ENCODE data around the gene DROSHA.
"Not testable (repeated sequence)": the region's sequence is repeated elsewhere in the genome, so short reads cannot be mapped to it uniquely, and the experiment has no call there.

Gene DROSHA

DNA sequence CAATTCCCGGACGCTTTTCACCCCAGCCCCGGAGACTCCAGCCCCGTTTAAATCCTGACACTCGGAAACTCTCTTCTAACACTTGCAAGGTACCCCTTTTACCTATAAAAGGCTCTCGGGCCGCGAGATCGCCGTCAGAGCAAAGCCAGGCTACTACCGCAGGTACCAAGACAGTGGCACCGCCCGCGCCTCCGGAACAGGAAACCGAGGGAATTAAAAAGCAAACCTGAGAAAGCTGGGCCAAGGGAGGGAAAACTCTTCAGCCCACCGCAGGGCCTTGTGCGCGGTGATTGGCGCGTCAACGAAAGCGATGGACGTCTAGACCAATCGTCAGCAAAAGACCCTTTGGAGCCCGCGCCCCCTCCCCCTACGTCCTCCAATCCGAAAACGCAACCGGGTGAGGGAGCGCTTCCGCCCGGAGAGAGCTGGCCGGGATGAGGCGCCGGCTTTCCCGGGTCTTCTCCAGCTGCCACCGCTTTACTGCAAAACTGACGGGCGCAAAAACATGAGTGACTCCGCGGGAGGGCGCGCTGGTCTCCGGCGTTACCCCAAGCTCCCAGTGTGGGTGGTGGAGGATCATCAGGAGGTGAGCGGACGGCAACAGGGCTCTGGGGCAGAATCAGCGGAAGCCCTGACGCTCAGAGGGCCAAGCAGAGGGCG lies at the start of gene DROSHA, which contains the start of gene C5orf22:
DROSHA (minus strand) TSS at position 206 of the 660 bp plus-strand sequence. CDS start 3,034 bp downstream, outside the sequence.
C5orf22 (plus strand) TSS at position 414 of the 660 bp plus-strand sequence; CDS start at position 506, 92 bp downstream.
- DNase-seq (peak; percentile 87), ATAC-seq (replicated peaks) (peak; percentile 93 to 95)
- Mint-ChIP-seq H3K36me3 (peaks cover 25 to 45% of the 10 kb centered on the region in 2 donors), H3K4me1 (peaks cover 14 to 51% of the 10 kb centered on the region in 2 donors), H3K9me3 (no peaks in the 10 kb centered on the region), H3K4me3 (peak within 1 kb of the TSS; percentile 91), H3K27ac (peak within 1 kb of the TSS; percentile 96), H3K27me3 (no peaks in the 10 kb centered on the region)

DNA sequence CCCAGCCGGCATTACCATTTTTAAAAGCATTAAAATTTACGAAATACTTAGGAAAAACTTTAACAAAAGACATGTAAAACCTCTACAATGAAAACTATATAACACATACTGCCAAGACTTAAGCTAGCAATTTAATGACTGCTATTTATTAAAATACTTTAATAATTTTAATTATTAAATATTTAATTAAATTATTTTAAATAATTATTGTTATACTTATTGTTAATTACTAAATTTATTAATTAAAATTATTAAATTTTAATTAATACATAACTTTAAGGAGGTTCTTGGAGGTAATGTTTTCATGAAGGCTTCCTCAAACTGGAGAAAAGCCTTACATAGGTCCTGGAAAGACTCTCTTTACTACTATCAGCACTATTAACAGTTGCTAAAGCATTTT lies 47.7 kb upstream of the DROSHA start:
- Mint-ChIP-seq H3K27ac (no peak overlapping the region), H3K36me3 (no peaks in the 10 kb centered on the region), H3K4me1 (no peaks in the 10 kb centered on the region), H3K4me3 (no peak overlapping the region), H3K27me3 (peaks cover 28 to 31% of the 10 kb centered on the region in 2 donors), H3K9me3 (no peaks in the 10 kb centered on the region)
- no peak for ATAC-seq (replicated peaks)
- no peak for DNase-seq

DNA sequence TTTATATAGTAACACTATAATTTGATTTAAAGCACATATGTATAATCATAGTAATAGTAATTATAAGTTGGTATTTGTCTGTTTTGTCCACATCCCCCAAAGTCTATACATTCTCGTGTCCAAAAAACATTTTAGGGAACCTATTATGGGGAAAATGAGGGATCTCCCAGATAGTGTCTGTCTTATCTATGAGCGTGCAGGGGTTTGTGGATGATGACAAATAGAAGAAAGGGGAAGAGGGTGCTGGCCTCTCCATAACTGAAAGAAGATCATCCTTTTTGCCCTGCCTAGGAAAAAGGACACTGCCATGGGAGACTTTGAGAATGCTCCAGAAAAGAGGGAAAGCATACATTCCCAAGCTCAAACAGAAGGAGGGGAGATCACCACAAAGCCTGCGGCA lies 45.5 kb upstream of the DROSHA start:
- Mint-ChIP-seq H3K27me3 (peaks cover 22 to 35% of the 10 kb centered on the region in 2 donors), H3K27ac (no peak overlapping the region), H3K4me3 (no peak overlapping the region), H3K4me1 (peaks cover 2 to 7% of the 10 kb centered on the region in 2 donors), H3K9me3 (no peaks in the 10 kb centered on the region), H3K36me3 (no peaks in the 10 kb centered on the region)
- no peak for ATAC-seq (replicated peaks)
- no peak for DNase-seq

DNA sequence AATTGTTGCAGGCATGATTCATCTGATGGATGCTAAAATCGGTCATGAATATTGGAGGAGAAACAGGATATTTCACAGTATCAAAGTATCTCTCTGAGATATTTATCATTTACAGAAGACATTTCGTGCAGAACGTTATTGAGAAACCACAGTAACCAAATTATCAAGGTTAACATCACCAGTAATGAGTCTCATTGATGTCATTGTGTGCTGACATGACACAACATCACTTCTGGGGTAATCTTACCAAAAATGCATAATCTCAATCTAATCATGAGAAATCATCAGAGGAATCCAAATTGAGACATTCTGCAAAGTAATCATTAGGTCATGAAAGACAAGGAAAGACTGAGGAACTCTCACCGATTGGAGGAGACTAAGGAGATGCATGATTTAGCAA lies 42.9 kb upstream of the DROSHA start:
- Mint-ChIP-seq H3K4me3 (no peak overlapping the region), H3K27me3 (peaks cover 17 to 39% of the 10 kb centered on the region in 2 donors), H3K36me3 (no peaks in the 10 kb centered on the region), H3K9me3 (no peaks in the 10 kb centered on the region), H3K27ac (no peak overlapping the region), H3K4me1 (peaks cover 2 to 10% of the 10 kb centered on the region in 2 donors)
- no peak for DNase-seq
- no peak for ATAC-seq (replicated peaks)

- H3K9me3 Mint-ChIP-seq: no peaks in the 10 kb centered on the region
- H3K4me1 Mint-ChIP-seq: peaks cover 2 to 10% of the 10 kb centered on the region in 2 donors
- DNase-seq (peak; percentile 13), ATAC-seq (replicated peaks) (peak; percentile 97 to 99)
- H3K36me3 Mint-ChIP-seq: no peaks in the 10 kb centered on the region
- H3K27ac Mint-ChIP-seq: no peak overlapping the region
- peaks cover 17 to 39% of the 10 kb centered on the region in 2 donors for H3K27me3 Mint-ChIP-seq
- H3K4me3 Mint-ChIP-seq: no peak overlapping the region
These were observed 41.7 kb upstream of the DROSHA start for GRCh38 chr5:31573494-31574142.

- Mint-ChIP-seq H3K9me3 (peaks cover 14 to 17% of the 10 kb centered on the region in 2 donors), H3K4me3 (no peak overlapping the region), H3K4me1 (peaks cover 0 to 10% of the 10 kb centered on the region in 2 donors), H3K27ac (no peak overlapping the region), H3K36me3 (peaks cover 14 to 21% of the 10 kb centered on the region in 2 donors), H3K27me3 (peaks cover 12 to 17% of the 10 kb centered on the region in 2 donors)
- ATAC-seq (replicated peaks) (no peak), DNase-seq (no peak)
These were observed 37.2 kb upstream of the DROSHA start for GRCh38 chr5:31569068-31569467.

DNA sequence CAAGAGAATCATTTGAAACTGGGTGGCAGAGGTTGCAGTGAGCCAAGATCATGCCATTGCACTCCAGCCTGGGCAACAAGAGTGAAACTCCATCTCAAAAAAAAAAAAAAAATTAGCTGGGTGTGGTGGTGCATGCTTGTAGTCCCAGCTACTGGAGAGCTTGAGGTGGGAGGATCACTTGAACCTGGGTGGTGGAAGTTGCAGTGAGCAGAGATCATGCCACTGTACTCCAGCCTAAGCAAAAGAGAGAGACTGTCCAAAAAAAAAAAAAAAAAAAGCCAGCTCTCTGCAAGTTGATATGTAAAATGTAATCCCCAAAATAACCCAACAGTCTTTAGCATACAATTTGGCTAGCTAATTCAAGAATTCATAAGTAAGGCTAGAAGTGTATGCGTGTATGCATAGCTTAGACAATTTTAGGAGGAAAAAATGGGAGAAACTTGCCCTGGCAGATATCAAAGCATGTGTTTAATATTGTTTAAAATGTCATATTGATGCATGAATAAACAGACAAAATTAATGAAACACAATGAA lies 36.5 kb upstream of the DROSHA start:
- peaks cover 0 to 6% of the 10 kb centered on the region in 2 donors for H3K4me1 Mint-ChIP-seq
- peaks cover 15 to 22% of the 10 kb centered on the region in 2 donors for H3K36me3 Mint-ChIP-seq

GRCh38 chr5:31566362-31566761 lies 34.5 kb upstream of the DROSHA start:
- Mint-ChIP-seq H3K36me3 (peaks cover 17 to 22% of the 10 kb centered on the region in 2 donors), H3K9me3 (peaks cover 15 to 18% of the 10 kb centered on the region in 2 donors), H3K27me3 (peaks cover 0 to 13% of the 10 kb centered on the region in 2 donors)
- H3K4me1 Mint-ChIP-seq; H3K4me3 Mint-ChIP-seq; DNase-seq; ATAC-seq (replicated peaks); H3K27ac Mint-ChIP-seq: not testable (repeated sequence)

More for the DNA sequence above, 36.5 kb upstream of the DROSHA start:
- Mint-ChIP-seq H3K4me3 (no peak overlapping the region), H3K27ac (no peak overlapping the region), H3K9me3 (peaks cover 15 to 18% of the 10 kb centered on the region in 2 donors), H3K27me3 (peaks cover 12 to 13% of the 10 kb centered on the region in 2 donors)
- ATAC-seq (replicated peaks): no peak
- DNase-seq: no peak

- Mint-ChIP-seq H3K4me1 (no peaks in the 10 kb centered on the region), H3K27me3 (peaks cover 0 to 13% of the 10 kb centered on the region in 2 donors), H3K36me3 (peaks cover 18 to 24% of the 10 kb centered on the region in 2 donors), H3K9me3 (peaks cover 15 to 18% of the 10 kb centered on the region in 2 donors), H3K27ac (no peak overlapping the region), H3K4me3 (no peak overlapping the region)
- no peak for ATAC-seq (replicated peaks)
- no peak for DNase-seq
These were observed 31.3 kb upstream of the DROSHA start for GRCh38 chr5:31563216-31563615.

GRCh38 chr5:31561946-31562345 lies 30.1 kb upstream of the DROSHA start:
- H3K36me3 Mint-ChIP-seq: peaks cover 27 to 31% of the 10 kb centered on the region in 2 donors
- no peak for ATAC-seq (replicated peaks)
- no peak for DNase-seq
- no peak overlapping the region for H3K27ac Mint-ChIP-seq
- peaks cover 0 to 13% of the 10 kb centered on the region in 2 donors for H3K27me3 Mint-ChIP-seq
- peaks cover 15 to 18% of the 10 kb centered on the region in 2 donors for H3K9me3 Mint-ChIP-seq
- no peak overlapping the region for H3K4me3 Mint-ChIP-seq
- H3K4me1 Mint-ChIP-seq: no peaks in the 10 kb centered on the region

- Mint-ChIP-seq H3K27me3 (peaks cover 0 to 4% of the 10 kb centered on the region in 2 donors), H3K4me3 (no peak overlapping the region), H3K36me3 (peaks cover 27 to 32% of the 10 kb centered on the region in 2 donors), H3K27ac (no peak overlapping the region), H3K9me3 (peaks cover 6 to 7% of the 10 kb centered on the region in 2 donors), H3K4me1 (no peaks in the 10 kb centered on the region)
- DNase-seq (no peak), ATAC-seq (replicated peaks) (no peak)
These were observed 28.0 kb upstream of the DROSHA start for GRCh38 chr5:31559942-31560341.

GRCh38 chr5:31556461-31556860 lies 24.6 kb upstream of the DROSHA start:
- no peaks in the 10 kb centered on the region for H3K27me3 Mint-ChIP-seq
- no peak overlapping the region for H3K4me3 Mint-ChIP-seq
- ATAC-seq (replicated peaks): no peak
- H3K9me3 Mint-ChIP-seq: peaks cover 0 to 1% of the 10 kb centered on the region in 2 donors
- DNase-seq: no peak
- no peak overlapping the region for H3K27ac Mint-ChIP-seq
- peaks cover 38 to 39% of the 10 kb centered on the region in 2 donors for H3K36me3 Mint-ChIP-seq
- H3K4me1 Mint-ChIP-seq: no peaks in the 10 kb centered on the region

DNA sequence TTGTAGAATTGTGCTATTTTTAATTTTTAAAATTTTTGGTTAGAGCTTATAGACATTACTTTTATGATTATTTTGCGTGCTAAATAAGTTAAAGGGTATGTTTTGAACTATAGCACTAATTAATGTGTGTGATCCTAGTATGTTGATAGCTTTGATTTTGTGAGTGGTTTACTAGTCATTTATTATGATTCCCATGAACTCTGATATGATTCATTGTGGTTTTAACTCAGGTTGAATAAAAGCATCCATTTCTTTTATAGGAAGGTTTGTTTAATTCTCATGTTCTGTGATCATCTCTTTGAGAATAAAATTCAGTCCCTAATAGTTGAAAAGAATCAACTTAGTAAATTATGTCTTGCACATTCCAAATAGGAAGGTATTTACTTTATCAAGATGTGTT lies 22.7 kb upstream of the DROSHA start:
- Mint-ChIP-seq H3K4me1 (no peaks in the 10 kb centered on the region), H3K36me3 (peaks cover 45 to 50% of the 10 kb centered on the region in 2 donors), H3K4me3 (no peak overlapping the region), H3K27ac (no peak overlapping the region), H3K9me3 (peaks cover 0 to 1% of the 10 kb centered on the region in 2 donors), H3K27me3 (no peaks in the 10 kb centered on the region)
- ATAC-seq (replicated peaks): no peak
- no peak for DNase-seq

- H3K36me3 Mint-ChIP-seq: peaks cover 45 to 51% of the 10 kb centered on the region in 2 donors
- no peak overlapping the region for H3K4me3 Mint-ChIP-seq
- H3K27ac Mint-ChIP-seq: no peak overlapping the region
- ATAC-seq (replicated peaks): no peak
- no peaks in the 10 kb centered on the region for H3K27me3 Mint-ChIP-seq
- H3K4me1 Mint-ChIP-seq: no peaks in the 10 kb centered on the region
- H3K9me3 Mint-ChIP-seq: peaks cover 0 to 1% of the 10 kb centered on the region in 2 donors
- DNase-seq: no peak
These were observed 22.0 kb upstream of the DROSHA start for GRCh38 chr5:31553863-31554262.

Data from stimulated activated naive B cell treated with anti-CD40 and anti-IgM and Interleukin-4, amounts not matched to agents 10 μg/mL and 1 μg/mL and 100 μg/mL, for 72 hours (primary cell).